ENCODE measurements around the gene APMAP.
A peak's percentile ranks its signal among the peaks of the same experiment; 100 is the strongest.

Gene APMAP

DNA sequence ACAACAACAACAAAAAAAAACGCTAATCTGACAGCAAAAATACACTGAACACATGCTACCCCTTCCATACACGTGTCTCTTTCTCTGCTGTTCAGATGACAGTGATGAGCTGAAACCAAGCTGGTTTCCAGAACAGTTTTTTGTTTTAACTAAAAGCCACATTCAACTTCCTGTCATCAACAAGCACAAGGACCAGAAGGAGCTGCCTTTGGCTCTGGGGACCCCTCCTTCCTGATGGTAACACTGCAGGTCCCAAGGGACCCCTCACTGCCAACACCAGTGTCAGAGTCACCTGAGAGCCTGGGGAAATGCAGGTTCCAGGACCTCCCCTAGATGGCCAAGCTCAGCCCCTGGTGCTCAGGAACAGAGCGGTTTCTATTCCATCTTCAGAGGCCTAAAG is 37.5 kb downstream of the APMAP start:
- peak; percentile 41 for DNase-seq (ENCODE audit: low read depth)
- TF ChIP-seq, protein P1, sequence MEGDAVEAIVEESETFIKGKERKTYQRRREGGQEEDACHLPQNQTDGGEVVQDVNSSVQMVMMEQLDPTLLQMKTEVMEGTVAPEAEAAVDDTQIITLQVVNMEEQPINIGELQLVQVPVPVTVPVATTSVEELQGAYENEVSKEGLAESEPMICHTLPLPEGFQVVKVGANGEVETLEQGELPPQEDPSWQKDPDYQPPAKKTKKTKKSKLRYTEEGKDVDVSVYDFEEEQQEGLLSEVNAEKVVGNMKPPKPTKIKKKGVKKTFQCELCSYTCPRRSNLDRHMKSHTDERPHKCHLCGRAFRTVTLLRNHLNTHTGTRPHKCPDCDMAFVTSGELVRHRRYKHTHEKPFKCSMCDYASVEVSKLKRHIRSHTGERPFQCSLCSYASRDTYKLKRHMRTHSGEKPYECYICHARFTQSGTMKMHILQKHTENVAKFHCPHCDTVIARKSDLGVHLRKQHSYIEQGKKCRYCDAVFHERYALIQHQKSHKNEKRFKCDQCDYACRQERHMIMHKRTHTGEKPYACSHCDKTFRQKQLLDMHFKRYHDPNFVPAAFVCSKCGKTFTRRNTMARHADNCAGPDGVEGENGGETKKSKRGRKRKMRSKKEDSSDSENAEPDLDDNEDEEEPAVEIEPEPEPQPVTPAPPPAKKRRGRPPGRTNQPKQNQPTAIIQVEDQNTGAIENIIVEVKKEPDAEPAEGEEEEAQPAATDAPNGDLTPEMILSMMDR (IDR thresholded peaks at IDR 0.05; ENCODE audit: low read depth, low read length, missing control alignments): no peak
- no peak overlapping the region for H3K4me3 ChIP-seq (ENCODE audit: low read depth, low read length)

DNA sequence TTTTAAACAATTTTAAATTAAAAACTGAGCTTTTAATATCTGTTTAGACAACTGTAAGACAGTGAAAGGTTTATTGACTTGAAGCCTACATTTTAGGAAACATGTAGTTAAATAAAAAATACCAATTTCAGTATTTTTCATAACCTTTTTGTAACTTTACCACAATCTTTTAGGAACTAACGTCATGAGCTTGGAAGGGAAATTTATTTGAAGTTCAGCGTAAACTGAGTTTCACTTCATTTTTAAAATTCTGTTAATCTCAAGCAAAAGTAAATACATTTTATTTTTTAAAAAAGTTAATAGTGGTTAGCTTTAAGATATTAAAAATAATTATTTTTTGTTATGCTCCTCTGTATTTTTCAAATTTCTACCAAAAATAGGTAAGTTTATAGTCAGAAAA is 38.0 kb downstream of the APMAP start:
- no peak for DNase-seq (ENCODE audit: low read depth)
- TF ChIP-seq, protein P1 (IDR thresholded peaks at IDR 0.05; ENCODE audit: low read depth, low read length, missing control alignments): no peak

DNA sequence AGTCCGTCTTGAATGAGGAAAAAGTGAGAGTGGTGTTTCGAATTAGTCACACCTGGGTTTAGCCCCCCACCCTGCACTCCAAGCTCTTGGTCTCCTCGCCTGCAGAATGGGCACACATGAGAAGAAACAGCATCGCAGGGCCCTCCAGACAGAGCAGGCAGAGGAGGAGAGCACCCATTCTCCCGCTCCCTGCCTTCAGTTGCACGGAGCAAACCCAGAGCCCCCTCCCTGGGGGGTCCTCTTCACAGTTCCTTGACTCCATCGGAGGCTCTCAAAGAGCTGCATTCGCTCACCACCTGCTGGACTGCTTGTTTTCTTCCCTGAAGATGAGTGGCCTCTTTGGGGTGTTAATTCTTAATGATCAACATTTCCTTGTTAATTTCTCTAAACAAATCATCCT is 38.4 kb downstream of the APMAP start:
- H3K4me3 ChIP-seq (ENCODE audit: low read depth, low read length): no peak overlapping the region
- DNase-seq (ENCODE audit: low read depth): no peak
- TF ChIP-seq, protein P1 (IDR thresholded peaks at IDR 0.05; ENCODE audit: low read depth, low read length, missing control alignments): no peak

More for the DNA sequence above, 38.0 kb downstream of the APMAP start:
- no peak overlapping the region for H3K4me3 ChIP-seq (ENCODE audit: low read depth, low read length)

DNA sequence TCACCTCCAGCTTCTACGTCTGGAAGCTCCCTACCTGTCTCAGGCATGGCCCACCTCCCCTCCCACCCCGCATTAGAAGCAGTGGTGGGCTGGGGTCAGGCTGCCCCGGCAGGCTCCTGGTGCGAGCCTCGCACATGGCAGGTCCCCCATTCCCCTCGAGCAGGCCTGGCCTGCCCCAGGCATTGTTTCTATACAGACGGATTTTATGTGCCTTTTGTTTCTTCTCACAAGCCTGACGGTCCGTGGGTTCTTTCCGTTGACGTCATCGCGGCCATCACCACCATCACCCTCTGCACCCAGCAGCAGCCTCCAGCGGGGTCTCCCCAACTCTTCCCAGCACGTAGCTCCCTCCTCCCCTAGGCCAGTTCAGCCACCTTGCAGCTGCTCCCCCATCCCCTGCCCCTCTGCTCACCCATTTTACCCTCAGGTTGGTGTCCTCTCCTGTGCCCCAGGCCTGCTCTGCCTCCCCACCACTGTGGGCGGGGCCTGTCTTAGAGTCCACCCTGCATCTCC is 38.9 kb downstream of the APMAP start:
- DNase-seq (ENCODE audit: low read depth): no peak
- H3K4me3 ChIP-seq (ENCODE audit: low read depth, low read length): no peak overlapping the region
- TF ChIP-seq, protein P1 (IDR thresholded peaks at IDR 0.05; ENCODE audit: low read depth, low read length, missing control alignments): no peak

DNA sequence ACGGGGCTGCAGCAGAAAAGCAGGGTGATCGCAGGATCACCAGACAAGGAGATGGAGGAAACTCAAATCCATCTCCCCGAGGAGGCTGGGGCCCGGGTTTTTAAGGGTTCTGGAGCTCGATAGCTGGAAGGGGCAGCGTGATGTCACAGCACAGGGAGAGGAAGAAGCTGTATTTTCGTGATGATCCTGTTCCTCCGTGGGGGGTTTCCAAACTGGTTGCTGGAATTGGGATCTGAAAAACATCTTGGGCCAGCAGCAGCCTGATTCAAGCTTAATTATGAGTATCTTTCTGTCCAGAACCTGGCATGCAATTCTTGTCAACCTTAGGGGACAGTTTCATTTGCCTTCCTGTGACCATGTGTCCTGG is 39.4 kb downstream of the APMAP start:
- no peak for DNase-seq (ENCODE audit: low read depth)
- no peak overlapping the region for H3K4me3 ChIP-seq (ENCODE audit: low read depth, low read length)
- TF ChIP-seq, protein P1 (IDR thresholded peaks at IDR 0.05; ENCODE audit: low read depth, low read length, missing control alignments): no peak

DNA sequence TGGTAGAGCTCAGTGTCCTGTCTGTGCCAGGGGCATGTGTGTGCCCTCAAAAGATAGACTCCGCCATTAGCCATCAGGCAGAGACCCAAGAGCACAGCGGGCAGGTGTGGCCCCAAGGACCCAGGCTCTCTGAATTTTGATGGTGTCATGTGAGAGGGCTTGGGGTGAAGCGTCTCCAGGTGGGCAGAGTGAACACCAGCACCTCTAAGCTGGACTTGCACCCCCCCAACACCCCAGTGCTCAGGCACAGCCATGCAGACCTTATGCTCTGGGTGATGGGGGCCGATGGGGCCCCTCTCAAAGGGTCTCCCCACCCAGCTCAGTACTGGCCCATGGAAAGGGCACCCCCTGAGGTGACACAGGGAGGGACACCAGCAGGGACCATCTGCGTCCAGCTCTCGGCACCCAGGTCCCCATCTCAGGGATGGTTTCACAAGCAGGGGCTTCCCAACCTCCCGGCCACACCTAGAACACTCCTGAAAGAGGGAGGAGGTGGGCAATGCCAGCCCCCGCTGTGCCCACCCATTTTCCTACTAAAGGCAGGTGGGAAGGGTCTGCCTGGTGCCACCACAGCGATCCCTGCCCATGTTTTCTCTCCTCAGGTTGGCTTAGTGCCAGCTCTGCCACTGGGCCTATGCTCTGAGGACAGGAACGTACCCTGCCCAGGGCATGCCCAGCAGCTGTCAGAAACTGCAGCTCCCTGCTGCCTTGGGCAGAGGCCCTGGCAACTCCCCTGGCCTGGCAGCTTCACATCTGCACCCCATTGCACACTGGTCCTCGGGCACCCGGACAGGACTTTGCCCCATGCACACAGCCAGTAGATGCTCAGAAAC is 40.0 kb downstream of the APMAP start:
- H3K4me3 ChIP-seq (ENCODE audit: low read depth, low read length): no peak overlapping the region
- TF ChIP-seq, protein P1 (IDR thresholded peaks at IDR 0.05; ENCODE audit: low read depth, low read length, missing control alignments): no peak

More for the DNA sequence above, 40.0 kb downstream of the APMAP start:
- no peak for DNase-seq (ENCODE audit: low read depth)

Data from GM12864 (cell line).